GM19193 (cell line): ENCODE data around the gene FLRT2.

ENCODE experiments used
- POLR2A ChIP-seq: IDR thresholded peaks from 4 replicates; pipeline ENCODE4 v1.6.1; 2011; ENCODE audit not compliant: insufficient read depth, insufficient read length; ENCODE audit errors: extremely low read depth

The FLRT2 gene

DNA sequence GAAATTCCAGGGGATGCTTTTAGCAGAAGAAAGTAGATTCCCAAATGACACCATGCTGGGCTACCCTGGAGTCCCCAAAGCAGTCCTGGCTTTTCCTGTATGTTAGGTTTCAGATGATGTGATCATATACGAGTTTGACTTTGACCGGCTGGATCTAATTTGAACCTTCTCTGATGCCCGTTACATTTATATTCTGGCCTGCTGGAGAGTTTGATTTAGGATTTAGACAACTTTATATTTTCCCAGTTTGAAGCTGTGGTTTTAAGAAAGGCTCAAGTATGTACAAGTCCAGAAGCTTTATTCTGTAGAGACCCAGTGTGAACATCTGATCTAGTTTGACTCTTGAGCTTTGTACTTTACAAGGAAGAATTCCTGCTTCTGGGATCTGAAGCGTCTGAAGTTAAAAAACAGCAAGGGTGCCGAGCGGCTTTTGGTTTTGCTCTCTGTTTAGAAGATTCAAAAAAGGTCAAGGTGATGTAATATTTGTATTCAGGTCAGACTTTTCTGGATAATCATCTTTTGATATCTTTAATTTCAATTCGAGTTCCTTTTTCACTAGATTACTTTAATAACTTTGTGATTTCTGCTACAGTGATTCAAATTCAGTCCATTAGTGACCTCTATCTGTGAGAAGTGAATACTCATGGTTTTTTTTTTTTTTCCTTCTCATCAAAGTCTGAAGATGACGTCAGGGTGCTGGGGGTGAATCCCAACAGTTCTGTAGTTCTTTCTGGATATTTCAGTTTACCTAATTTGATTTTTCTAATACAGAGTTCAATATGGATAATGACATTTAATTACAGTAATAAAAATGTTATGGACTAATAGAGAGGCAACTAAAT lies 6.3 kb downstream of the FLRT2 start:
- no peak for TF ChIP-seq POLR2A

DNA sequence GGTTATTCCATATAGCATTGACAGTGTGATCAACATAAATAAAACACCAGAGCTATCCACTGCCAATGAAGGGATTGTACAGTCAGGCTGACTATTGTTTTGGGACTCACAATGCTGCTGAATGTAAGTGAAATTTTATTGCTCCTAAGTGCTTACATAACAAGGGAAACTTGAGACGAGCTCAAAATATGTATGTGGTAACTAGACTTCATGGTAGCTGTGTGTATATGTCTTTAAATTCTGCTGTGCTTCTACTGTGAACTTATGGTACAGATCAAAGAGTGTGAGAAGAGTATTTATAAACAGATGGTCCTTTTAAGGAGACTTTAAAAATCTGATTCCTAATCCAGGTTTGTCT lies 6.9 kb downstream of the FLRT2 start:
- TF ChIP-seq POLR2A: no peak

DNA sequence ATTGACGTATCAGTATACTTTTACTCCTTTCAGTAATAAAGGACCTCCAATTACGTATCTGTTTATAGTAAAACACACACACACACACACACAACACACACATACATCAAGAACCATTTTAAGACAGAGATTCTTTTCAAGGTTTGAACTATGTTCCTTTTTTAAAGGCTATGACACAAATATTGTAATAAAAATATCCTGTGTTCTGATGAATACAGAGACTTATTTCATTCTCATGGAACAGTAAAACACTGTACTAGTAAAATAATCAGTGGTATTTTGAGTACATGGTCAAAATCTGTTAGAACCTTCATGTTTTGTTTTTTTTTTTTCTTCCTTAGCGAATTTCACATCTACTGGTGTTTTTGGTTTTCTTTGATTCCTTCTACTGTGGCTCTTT lies 7.6 kb downstream of the FLRT2 start:
- no peak for TF ChIP-seq POLR2A

DNA sequence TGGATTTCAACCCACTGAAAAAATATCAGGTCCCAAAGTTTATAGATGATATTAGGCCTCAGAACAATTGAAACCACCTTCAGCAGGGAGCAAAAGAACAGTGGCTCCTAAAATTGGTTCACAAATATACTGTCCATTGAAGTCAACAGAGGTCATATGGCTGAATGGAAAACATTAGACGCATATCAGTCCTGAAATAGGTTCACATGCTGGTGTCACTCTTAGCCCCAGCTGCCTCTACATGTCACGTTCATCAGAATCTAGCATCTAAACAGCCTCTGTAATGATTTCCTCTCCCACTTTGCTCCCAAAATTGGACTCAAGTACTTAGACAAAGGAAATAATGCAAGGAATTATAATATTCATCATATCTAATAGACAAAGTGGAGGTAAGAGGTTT lies 8.7 kb downstream of the FLRT2 start:
- no peak for TF ChIP-seq POLR2A

DNA sequence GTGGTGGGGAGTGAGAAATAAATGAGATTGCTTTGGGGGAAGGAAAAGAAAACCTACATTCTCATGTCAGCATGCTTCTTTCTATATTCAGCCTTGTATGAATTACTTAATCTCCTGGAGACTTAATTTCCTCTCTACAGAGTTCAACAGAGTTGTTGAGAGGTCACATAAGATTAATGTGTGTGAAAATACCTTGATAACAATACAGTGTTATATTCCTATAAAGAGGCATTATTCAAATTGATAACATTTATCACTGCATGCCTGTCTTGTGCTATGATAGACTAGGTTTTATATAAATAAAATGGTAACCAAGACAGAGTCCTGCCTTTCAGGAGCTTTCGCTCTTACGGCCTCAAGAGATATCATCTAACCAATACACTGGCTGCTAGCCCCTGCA lies 9.6 kb downstream of the FLRT2 start:
- no peak for TF ChIP-seq POLR2A

DNA sequence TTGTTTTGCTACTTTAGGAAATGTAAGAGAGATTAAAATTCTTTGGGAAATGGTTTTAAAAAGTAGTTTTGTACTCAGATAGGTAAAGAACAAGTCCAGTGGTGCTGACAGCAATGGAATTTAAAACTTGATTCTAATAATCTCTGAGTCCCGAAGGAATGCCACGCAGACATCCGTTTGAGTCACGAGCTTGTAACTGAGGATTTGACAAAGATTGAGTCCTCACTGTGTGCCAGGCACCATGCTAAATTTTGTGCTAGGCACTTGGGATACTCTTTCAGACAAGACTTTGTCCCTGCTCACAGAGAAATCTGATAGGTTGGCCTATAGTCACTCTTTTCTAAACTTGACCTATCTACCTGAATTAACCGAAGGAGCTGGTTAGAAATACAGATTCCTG lies 12.7 kb downstream of the FLRT2 start:
- TF ChIP-seq POLR2A: no peak

DNA sequence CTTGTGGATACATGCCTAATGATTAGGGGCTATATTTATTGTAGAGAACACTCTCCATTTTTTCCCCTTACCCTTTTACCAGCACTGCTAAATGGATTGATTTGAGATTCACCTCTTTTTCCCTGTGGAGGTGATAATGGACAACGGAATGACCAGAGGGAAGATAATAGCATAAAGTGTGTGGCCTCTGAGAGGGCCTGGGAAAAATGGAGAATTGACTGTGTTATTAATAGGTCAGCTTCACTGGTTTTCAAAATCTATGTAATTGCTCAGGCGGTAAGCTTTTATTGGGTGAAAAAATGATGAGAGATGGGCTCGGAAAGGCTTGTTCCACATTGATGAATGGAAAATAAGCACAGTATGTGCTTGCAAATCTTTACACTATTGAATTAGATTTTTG lies 15.8 kb downstream of the FLRT2 start:
- TF ChIP-seq POLR2A: no peak

DNA sequence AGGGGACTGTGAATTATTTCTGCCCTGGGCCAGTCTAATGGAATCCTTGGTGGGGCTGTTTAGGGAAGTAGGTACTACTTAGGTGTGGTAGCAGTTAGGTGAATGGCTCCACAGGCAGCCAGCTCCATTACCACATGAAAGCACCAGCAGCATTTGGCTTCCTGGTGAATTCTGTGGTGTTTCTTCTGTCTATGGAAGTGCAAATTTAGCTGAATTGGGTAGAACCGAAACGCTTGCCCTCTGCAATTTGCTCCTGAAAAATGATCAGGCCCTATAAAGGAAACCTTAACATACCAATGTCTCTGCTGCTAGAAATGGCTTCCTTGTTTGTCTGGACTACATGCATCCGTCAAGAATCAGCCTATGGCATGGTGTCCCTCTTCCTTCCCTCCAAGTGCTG lies 16.4 kb downstream of the FLRT2 start:
- TF ChIP-seq POLR2A: no peak

DNA sequence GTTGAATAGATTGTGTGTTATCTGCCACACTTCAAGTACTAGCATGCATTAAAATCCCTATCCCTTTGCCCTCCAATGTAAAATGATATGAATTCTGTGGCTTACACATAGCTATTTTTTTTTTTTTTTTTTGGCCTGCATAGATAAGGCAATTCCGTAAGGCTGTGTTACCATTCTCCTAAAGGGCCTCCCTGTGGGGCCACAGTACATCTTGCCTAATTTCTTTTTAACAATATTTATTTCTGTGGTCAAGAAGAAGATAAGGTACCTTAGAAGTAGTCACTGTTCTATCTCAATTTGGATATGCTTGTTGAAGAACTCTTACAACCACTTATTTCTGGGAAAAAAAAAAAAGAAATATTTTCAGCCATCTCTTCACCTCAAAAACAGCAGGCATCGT lies 19.8 kb downstream of the FLRT2 start:
- no peak for TF ChIP-seq POLR2A

DNA sequence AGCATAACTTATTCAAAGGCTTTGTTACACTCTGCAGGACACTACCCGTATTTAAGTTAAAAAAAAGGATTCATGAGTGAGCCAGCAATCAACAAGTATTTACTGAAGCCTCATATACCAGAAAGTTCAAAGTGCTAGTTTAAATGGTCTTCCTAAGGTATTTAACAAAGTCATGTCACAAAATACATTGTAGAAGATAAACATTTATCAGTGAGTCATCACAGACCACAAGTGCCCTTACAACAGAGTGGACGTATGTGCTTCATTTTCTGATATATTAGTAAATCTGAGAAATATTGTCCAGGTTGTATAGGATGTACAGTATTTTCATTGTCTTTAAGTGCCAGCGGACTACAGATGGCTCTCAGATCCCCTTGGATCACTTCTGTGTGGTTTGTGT lies 24.2 kb downstream of the FLRT2 start:
- TF ChIP-seq POLR2A: no peak

DNA sequence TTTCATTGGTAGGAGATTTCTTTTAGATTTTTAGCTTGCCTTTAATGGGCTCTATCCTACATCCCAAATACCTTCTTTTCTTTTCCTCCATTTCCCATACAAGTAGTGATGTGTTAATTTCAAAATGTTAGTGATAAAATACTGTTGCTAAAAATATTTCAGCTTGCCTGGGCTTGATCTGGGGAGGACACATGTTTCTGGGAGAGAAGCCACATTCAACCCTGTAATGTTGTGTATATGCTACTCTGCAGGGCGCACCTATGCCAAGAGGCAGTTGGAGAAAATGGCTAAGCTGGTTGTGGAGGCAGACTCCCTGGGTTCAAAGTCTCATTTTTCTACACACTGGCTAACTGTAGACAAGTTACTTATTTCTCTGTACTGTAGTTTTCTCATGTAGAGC lies 26.3 kb downstream of the FLRT2 start:
- TF ChIP-seq POLR2A: no peak

DNA sequence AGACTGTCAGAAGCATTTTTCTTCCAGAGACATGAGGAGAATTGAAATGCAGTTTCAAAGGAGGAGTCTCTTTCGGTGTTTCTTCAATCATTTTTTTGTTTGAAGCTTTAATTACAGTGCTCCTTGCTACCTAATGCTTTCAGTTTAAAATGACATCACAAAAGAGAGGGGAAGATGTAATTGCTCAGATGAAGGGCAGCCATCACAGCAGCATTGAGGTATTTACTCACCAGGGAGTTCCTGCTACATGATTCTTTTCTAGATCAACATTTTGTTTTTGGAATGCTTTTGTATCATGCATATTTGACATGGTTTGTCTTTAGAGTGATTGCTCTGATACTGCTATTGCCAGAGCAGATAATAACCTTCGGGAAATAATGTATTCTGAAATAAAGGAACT lies 28.6 kb downstream of the FLRT2 start:
- TF ChIP-seq POLR2A: no peak

DNA sequence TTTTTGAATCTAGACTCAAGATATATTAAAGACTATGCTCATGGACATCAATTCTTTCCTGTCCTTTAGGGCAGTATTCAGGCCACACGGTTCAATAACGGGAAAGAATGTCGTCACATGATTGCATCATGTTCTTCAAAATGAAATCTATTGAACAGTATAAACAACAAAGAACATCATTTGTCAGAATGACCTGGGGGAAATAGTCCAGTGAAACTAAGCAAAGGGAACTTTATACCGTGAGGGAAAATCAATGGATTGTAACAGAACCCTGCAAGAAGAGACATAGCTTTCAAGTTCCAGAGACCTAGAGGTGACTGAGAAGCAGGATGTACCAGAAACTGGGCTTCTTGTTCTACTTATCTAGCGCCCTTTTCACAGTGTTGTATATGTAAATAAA lies 32.7 kb downstream of the FLRT2 start:
- no peak for TF ChIP-seq POLR2A

DNA sequence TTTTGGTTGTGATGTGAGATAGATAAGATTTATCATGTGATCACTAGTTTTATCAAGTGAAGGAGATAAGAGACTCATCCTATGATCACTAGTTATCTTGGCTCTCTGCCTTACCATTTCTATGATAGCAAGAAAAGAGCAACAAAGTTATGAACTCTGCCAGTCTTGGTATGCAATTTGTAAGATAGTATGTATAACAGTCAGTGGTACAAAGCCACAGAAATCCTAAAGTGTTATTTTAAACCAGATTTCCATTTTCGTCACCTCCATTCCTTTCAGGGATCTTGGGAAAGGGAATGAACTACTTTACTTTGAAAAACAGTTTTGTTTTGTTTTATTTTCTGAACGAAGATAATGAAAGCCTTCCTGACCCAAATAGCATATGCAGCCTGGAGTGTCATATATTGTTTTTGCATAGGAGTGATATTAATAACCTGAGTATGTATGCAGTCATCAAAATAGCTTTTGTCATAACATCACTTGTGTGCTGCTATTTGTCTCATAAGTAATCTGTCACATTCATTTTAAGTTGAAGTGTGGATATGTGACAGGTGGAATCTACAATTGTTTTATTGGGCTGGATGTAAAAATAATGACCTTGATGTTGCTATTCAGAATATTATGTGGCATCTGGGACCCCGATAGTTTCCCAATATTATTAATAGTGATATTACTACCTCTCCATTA lies 35.0 kb downstream of the FLRT2 start:
- no peak for TF ChIP-seq POLR2A

DNA sequence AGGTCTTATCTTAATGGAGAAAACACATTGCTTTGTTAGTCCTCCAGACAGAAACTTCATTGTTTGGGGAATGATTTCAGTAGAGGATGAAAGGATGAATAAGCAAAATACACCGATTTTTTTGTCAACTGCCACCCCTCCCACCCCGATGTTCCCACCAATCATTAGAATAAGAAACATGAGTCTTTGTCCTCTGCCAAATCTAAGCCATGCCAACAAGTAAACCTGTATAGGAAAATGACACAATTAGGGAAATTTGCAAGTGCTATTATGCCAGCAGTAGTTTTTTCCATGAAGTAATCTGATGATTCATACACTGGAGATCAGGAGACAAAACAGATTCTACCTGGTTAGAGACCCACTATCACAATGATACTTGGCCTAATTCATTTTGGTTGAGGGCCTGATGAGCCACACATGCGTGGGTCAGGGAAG lies 35.9 kb downstream of the FLRT2 start:
- no peak for TF ChIP-seq POLR2A

DNA sequence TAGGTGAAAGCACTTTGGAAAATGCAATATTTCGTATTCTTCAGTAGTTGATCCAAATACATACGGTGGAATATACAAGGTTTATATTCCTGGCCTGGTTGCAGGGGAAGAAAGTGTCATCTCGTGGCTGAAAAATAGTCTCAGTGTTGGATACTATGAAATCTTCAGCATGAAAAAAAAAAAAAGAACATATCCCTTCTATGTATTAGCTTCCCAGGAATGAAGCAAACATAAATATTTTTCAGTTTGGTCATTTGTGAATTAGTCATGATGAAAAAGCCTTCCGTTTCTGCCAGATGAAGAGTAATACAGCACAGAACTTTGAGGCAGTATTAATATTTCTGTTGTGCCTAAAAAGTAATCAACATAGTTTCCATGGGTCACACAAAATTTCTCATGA lies 36.7 kb downstream of the FLRT2 start:
- TF ChIP-seq POLR2A: no peak

DNA sequence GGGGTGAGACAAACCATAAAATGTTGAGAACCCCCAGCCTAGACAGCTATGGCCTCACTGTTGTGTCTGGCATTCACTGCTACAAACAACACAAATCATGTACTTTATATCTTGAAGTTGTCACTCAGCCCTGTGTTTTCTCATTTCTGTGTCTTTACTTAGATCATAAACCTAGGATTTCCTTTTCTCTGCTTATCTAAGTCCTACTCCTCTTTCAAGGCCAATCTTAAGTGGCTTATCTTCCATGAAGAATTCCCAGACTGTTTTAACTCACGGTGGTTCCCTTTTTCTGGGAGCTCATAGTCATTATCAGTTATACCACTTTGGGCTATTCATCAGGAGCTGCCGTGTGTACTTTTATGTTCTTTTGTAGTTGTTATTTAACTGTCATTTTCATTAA lies 42.1 kb downstream of the FLRT2 start:
- TF ChIP-seq POLR2A: no peak

DNA sequence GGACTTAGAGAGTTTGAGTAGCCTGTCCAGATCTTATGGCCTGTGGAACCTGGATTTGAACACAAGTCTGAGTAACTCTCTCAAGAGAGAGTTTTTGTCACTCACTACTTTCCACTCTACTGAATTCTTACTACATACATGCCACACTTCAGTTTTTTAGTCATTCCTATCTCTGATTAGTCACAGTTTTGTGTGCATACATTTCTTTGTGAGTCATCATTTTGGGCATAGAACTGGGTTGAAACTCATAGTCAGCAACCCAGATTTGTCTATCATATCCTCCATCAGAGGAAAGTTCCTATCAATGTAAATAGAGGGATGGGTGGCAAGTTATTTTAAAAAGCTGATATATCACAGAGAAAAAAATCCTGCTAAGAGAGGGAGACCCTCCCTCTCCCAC lies 42.9 kb downstream of the FLRT2 start:
- TF ChIP-seq POLR2A: no peak

DNA sequence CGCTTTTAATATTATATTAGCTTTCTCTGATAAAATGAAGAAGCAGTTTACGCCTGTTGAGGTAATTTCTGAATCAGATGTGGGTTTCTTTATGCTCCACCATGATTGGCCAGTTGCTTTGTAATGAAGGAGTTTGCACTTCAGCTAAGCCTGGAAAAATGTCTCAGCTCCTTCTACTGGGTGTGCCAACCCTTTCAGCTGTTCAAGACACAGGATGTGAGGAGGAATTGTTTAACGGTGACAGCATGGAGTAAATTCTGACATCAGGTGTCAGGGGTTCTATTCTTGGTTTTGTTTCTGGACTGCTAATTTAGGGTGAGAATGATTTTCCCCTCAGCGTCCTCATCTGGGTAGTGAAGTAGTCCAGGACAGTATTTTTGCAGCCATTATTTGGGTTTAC lies 43.5 kb downstream of the FLRT2 start:
- no peak for TF ChIP-seq POLR2A
